ENCODE results near the gene PCYT2.

PCYT2 gene

GRCh38 chr17:81942167-81942553 lies 31.0 kb upstream of the PCYT2 start:
- DNase-seq: no peak

GRCh38 chr17:81941484-81942166 lies 30.4 kb upstream of the PCYT2 start:
- DNase-seq: no peak

DNA sequence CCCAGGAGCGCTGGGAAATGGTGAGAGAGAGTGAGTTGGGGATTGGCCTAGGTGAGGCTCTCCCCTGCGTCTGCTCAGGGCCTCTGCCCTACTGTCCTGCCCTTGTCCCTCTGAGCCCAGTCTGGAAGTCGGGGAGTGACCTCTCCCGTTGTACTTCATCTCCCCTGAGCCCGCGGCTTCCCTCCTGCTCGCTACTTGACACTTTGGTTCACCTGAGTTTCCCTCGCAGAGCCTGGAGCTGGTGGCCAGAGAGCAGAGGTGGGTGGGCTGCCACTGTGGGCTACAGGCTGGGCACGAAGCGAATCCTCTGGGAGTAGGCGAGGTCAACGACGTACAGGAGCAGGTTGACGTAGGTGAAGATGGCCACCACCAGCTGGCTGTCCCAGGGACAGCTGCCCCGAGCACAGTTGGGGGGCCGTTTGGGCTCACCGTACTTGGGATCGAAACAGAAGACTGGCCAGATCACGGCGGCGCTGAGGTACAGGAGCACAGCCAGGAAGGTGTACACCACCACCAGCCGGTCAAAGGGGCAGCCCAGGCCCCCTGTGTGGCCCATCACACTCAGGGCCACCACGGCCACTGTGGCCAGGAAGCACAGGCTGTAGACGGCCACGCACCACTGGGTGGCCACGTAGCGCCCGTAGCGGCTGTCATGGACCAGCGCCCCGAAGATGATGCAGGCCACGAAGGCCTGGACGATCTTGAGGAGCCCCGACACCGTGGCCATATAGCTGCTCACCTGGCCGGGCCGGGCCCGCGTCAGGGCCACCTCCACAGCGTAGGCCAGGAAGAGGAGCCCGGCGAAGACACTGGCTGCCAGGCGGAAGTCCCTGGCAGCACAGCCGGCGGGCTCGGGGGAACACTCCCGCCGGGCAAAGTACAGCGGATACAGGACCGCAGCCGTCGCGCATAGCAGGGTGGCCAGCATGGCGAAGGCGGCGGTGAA lies 29.6 kb upstream of the PCYT2 start:
- DNase-seq: no peak

DNA sequence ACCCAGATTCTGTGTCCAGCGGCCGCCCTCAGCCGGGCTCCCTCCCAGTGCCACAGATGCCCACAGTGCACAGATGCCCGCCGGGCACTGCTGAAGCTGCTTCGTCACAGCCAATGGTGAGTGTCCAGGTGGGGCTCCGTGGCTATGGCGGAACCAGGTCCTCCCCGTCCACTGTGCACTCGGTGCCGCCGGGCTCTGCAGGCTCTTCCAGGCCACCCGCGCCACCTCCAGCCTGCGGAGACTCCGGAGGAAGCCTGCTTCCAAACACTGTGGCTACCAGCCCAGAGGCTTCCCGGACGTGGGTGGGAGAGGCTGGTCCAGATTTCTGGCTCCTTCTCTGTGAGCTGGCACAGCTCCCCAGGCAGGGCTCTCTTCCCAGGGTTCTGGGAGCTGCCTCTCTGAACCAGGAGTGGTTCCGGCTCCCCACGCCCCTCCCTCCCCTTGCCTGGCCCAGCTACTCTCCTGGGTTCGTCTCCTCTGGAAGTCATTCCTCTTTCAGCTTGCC lies 28.7 kb upstream of the PCYT2 start:
- no peak for DNase-seq

GRCh38 chr17:81939218-81939617 lies 28.0 kb upstream of the PCYT2 start:
- no peak for DNase-seq

DNA sequence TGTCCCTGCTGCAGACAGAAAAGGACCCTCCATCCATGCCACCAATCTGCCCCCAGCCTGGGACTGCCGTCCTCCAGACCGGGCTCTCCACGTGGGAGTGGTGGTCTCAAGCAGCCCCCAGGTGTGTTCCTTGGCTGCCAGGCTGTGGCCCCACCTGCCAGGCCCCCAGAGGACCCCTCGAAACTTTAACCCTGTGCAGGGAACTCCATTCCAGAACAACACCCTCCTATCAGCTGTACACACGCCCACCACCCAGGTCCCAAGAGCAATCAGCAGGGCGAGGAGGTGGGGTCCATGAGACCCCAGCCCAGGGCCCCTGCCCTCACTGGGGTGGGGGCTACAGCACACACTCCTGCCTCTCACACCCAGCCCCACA lies 24.5 kb upstream of the PCYT2 start:
- no peak for DNase-seq

GRCh38 chr17:81934850-81935708 lies 23.9 kb upstream of the PCYT2 start:
- DNase-seq: no peak

DNA sequence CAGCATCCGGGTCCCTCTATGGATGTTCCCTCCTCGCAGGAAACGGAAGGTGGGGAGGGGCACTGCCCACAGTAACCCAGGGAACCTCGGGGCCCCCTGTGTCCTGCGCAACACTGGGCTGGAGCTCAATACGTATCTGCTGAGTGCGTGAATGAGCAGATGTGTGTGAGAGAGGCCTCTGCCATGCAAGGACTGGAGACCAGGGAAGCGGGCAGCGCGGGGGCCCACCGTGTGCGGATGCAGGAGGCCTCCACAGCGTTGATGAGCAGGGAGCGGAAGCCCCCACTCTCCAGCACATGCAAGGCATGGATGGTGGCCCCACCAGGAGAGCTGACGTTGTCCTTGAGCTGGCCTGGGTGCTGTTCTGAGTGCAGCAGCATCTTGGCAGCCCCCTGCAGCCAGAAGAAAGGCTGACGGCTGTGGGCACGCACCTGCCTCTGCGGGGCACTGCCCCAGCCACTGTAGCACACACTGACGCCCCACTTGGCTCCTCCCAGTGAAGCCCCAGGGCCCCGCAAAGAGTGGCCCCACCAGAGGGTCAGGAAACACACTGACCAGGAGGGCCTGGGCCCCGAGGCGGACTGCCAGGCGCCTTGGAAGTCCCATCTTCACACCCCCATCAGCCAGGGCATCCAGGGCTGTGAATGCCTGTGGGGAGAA lies 23.0 kb upstream of the PCYT2 start:
- DNase-seq: no peak

GRCh38 chr17:81933178-81933699 lies 22.0 kb upstream of the PCYT2 start:
- DNase-seq: no peak

DNA sequence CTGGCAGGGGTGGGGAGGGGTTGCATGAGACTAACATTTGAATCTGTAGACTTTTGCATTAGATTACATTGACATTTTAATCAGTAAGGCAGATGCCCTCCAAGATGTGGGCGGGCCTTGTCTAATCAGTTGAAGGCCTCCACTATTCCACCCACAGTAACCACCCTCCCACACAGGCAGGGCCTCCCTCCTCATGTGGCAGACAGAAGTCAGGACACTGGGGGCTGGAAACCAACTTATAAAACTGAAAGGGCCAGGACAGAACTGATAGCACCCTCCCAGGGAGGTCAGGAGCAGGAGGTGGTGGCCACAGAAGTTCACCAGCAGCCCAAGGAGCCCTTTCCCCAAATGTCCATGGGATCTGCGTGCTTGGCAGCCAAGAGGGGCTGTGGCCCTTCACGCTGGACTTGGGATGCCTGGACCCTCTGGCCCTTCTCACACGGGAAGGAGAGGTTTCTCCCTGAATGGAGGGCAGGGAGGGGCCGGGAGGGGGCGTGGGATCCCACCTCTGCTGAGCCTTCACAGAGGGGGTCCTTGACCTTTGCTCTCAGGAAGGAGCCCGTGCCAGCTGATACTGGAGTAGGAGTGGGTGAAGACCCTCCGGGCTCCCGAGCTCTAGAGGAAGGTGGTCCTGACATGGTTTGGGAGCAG lies 21.3 kb upstream of the PCYT2 start:
- no peak for DNase-seq

- no peak for DNase-seq
Observed at GRCh38 chr17:81931557-81932332, 20.5 kb upstream of the PCYT2 start.

DNA sequence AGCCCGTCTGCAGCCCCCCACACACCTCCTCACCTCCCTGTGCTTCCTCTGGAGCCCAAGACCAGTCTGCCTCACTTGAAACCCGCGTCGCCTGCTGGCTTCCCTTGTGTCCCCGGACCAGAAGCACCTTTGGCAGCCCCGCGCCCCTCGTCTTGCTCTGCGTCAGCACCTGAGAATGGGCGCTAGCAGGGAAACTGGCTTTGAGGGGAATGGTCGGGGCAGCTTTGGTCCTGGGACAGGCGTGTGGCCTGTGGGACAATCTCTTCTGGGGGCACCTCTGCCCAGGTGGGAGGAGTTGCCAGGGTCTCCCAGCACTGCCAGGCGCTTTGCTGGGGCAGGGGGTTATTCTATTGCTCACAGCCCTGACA lies 20.0 kb upstream of the PCYT2 start:
- no peak for DNase-seq

- no peak for DNase-seq
Observed at GRCh38 chr17:81930142-81931125, 19.2 kb upstream of the PCYT2 start.

DNA sequence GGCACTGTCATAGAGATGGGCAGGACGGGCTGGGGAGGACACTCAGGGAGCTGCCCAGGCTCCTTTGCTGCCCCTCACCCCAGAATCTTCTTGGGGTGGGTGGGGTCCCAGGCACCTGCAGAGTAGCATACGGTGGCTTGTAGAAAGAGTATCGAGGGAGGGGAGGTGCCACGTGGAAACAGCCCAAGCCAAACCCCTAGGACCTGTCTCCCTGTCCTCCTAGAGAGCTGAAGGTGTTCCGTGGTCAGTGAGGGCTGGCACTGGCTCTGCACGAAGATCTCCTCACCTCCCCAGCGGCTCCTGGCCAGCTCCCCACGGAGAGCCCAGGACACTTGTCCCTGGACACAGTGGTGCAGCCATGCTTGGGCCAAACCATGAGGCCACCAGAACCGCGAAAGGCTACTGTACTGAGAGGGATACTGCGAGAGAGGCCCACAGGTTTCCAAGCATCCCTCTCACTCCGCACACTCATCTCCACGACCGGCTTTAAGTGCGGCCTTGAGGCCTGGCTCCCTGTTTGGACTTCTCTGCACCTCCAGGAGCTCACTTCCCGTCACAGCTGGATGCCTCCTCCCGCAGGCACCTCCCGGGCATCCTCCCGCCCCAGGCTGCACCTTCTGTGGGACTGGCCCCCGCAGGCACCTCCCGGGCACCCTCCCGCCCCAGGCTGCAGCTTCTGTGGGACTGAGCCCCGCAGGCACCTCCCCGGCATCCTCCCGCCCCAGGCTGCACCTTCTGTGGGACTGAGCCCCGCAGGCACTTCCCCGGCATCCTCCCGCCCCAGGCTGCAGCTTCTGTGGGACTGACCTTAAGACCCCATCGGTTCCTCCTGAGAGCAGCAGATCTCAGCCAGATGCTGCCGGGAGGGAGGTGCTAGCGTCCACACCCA lies 18.3 kb upstream of the PCYT2 start:
- no peak for DNase-seq

GRCh38 chr17:81928544-81929252 lies 17.5 kb upstream of the PCYT2 start:
- no peak for DNase-seq

GRCh38 chr17:81927653-81928543 lies 16.7 kb upstream of the PCYT2 start, which contains the start of gene MAFG:
Gene MAFG, minus strand, starts transcription at chr17:81927735. Its CDS starts 4,550 bp downstream, at chr17:81923185.
- peak; percentile 87 for DNase-seq

Measured in effector CD4-positive, alpha-beta T cell (primary cell).